ENCODE measurements around the gene ANKRD6. TPM values are rescaled to one million over a fixed set of nuclear protein-coding genes. Genes with fewer than 3 reads are reported as not detected.

Gene ANKRD6
- total RNA-seq, 4 donors from 2014 or later: 2.7 to 9.4 (median 6.6) TPM

- 80 to 83% methylated on average over 3 to 7 of the region's 7 CpGs for WGBS, 2 donors (ENCODE audit: low coverage in 1 of 2)
- in situ Hi-C loops (cut with MboI; ENCODE audit: low pct_ligation_motif_present in 1 of 4, low pct_unique_long_range_greater_than_20kb in 1 of 4, low sequenced_read_pairs in 3 of 4) (no loop called here), intact Hi-C loops (cut with DNase I; ENCODE audit: low total_unique reads) (no loop called here)
- Histone ChIP-seq H3K4me3 (no peak overlapping the region), H3K27ac (no peak overlapping the region), H3K9me3 (no peaks in the 10 kb centered on the region), H3K4me1 (peaks cover 0 to 3% (median 0%) of the 10 kb centered on the region in 4 donors), H3K27me3 (no peaks in the 10 kb centered on the region), H3K36me3 (no peaks in the 10 kb centered on the region)
- DNase-seq: no peak
- no peak for TF ChIP-seq CTCF (IDR thresholded peaks at IDR 0.05)
- no peak for TF ChIP-seq EP300 (IDR thresholded peaks at IDR 0.05; ENCODE audit: low read depth)
- TF ChIP-seq POLR2AphosphoS5 (IDR thresholded peaks at IDR 0.05): no peak
- no peak for TF ChIP-seq POLR2A (IDR thresholded peaks at IDR 0.05)
These were observed 34.0 kb upstream of the ANKRD6 start for GRCh38 chr6:89398762-89399525.

- Histone ChIP-seq H3K4me3 (no peak overlapping the region), H3K27me3 (no peaks in the 10 kb centered on the region), H3K4me1 (peaks cover 0 to 3% (median 0%) of the 10 kb centered on the region in 4 donors), H3K36me3 (no peaks in the 10 kb centered on the region), H3K27ac (no peak overlapping the region), H3K9me3 (no peaks in the 10 kb centered on the region)
- in situ Hi-C loops (cut with MboI; ENCODE audit: low pct_ligation_motif_present in 1 of 4, low pct_unique_long_range_greater_than_20kb in 1 of 4, low sequenced_read_pairs in 3 of 4): no loop called here
- no peak for TF ChIP-seq EP300 (IDR thresholded peaks at IDR 0.05; ENCODE audit: low read depth)
- TF ChIP-seq POLR2AphosphoS5 (IDR thresholded peaks at IDR 0.05): no peak
- no peak for TF ChIP-seq POLR2A (IDR thresholded peaks at IDR 0.05)
- no peak for TF ChIP-seq CTCF (IDR thresholded peaks at IDR 0.05)
- intact Hi-C loops (cut with DNase I; ENCODE audit: low total_unique reads): no loop called here
- 92 to 96% methylated on average over 3 of the region's 3 CpGs for WGBS, 2 donors (ENCODE audit: low coverage in 1 of 2)
- DNase-seq: no peak
These were observed 32.9 kb upstream of the ANKRD6 start for GRCh38 chr6:89400050-89400449.

GRCh38 chr6:89400912-89401399 lies 32.0 kb upstream of the ANKRD6 start:
- Histone ChIP-seq H3K27me3 (no peaks in the 10 kb centered on the region), H3K4me3 (no peak overlapping the region), H3K36me3 (no peaks in the 10 kb centered on the region), H3K9me3 (no peaks in the 10 kb centered on the region), H3K4me1 (peaks cover 0 to 3% (median 0%) of the 10 kb centered on the region in 4 donors), H3K27ac (no peak overlapping the region)
- in situ Hi-C loops (cut with MboI; ENCODE audit: low pct_ligation_motif_present in 1 of 4, low pct_unique_long_range_greater_than_20kb in 1 of 4, low sequenced_read_pairs in 3 of 4) (no loop called here), intact Hi-C loops (cut with DNase I; ENCODE audit: low total_unique reads) (no loop called here)
- 66 to 93% methylated on average over 4 to 6 of the region's 6 CpGs for WGBS, 2 donors (ENCODE audit: low coverage in 1 of 2)
- no peak for TF ChIP-seq POLR2AphosphoS5 (IDR thresholded peaks at IDR 0.05)
- TF ChIP-seq POLR2A (IDR thresholded peaks at IDR 0.05): no peak
- no peak for TF ChIP-seq CTCF (IDR thresholded peaks at IDR 0.05)
- TF ChIP-seq EP300 (IDR thresholded peaks at IDR 0.05; ENCODE audit: low read depth): no peak
- no peak for DNase-seq

- DNase-seq: no peak
- in situ Hi-C loops (cut with MboI; ENCODE audit: low pct_ligation_motif_present in 1 of 4, low pct_unique_long_range_greater_than_20kb in 1 of 4, low sequenced_read_pairs in 3 of 4): no loop called here
- Histone ChIP-seq H3K4me3 (no peak overlapping the region), H3K4me1 (peaks cover 0 to 3% (median 0%) of the 10 kb centered on the region in 4 donors), H3K9me3 (no peaks in the 10 kb centered on the region), H3K27ac (no peak overlapping the region), H3K36me3 (no peaks in the 10 kb centered on the region), H3K27me3 (no peaks in the 10 kb centered on the region)
- 95 to 100% methylated on average over 2 to 6 of the region's 6 CpGs for WGBS, 2 donors (ENCODE audit: low coverage in 1 of 2)
- intact Hi-C loops (cut with DNase I; ENCODE audit: low total_unique reads): no loop called here
- TF ChIP-seq POLR2A (IDR thresholded peaks at IDR 0.05) (no peak), CTCF (IDR thresholded peaks at IDR 0.05) (no peak)
These were observed 30.2 kb upstream of the ANKRD6 start for GRCh38 chr6:89402776-89403175.
